Measurements from ENCODE around the gene SPRR5. TPM values are rescaled to one million over a fixed set of nuclear protein-coding genes. Genes with fewer than 3 reads are reported as not detected.
A peak's percentile ranks its signal among the peaks of the same experiment; 100 is the strongest.

Gene SPRR5
- total RNA-seq, 1 donor from 2014 or later = not detected

DNA sequence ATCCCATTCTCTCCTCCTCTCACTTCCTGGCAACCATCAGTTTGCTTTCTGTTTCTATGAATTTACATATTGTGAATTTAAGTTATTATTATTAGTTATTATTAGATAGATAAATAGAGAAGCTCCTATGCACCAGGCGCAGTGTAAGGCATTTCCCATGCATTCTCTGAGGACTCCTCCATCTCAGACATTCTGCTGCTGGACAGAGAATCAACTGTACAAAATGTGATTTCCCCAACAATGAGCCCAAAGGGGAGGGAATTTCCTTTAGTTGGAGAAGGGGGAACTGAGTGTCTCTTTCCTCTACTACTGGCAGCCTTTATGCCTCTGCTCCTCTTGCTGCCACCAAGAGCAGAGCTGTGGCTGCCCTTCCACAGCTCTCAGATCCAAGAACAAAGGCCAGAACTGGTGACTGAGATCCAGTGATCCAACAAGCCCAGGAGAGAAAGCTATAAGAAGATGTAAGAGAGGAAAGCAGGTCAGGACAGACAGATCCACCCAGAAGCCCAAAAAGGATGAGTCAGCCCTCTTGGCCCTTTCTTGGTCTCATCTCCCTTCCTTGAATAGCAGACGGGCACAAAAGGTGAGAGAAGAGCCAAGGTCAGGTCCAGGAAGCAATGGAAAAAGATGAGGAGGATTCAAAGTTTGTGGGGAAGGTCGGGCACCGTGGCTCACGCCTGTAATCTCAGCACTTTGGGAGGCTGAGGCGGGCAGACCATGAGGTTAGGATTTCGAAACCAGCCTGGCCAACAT is 42.1 kb upstream of the SPRR5 start:
- H3K27ac Mint-ChIP-seq (ENCODE audit: unreplicated experiment) = peak overlapping the region; percentile 98

GRCh38 chr1:152906023-152906565 is 40.9 kb upstream of the SPRR5 start:
- Histone ChIP-seq H2AFZ (ENCODE audit: low read depth, low read length) (no peak overlapping the region), H3K4me3 (ENCODE audit: insufficient read depth, low read depth, low read length) (no peak overlapping the region), H3K79me2 (ENCODE audit: insufficient read depth, low read length) (no peaks in the 10 kb centered on the region), H4K20me1 (ENCODE audit: insufficient read depth, low read length) (no peaks in the 10 kb centered on the region), H3K4me1 (ENCODE audit: insufficient read depth, low read length) (peaks cover 4% of the 10 kb centered on the region), H3K4me2 (ENCODE audit: low read length) (no peak overlapping the region), H3K27ac (ENCODE audit: low read depth, low read length) (no peak overlapping the region), H3K9ac (ENCODE audit: low read length) (no peak overlapping the region), H3K36me3 (ENCODE audit: insufficient read depth, low read length) (no peaks in the 10 kb centered on the region), H3K9me3 (ENCODE audit: insufficient read depth, low read depth, low read length) (no peaks in the 10 kb centered on the region), H3K27me3 (ENCODE audit: insufficient read depth, low read length) (no peaks in the 10 kb centered on the region)
- Mint-ChIP-seq H3K27me3 (ENCODE audit: low read depth, unreplicated experiment) (peaks cover 28% of the 10 kb centered on the region), H3K36me3 (ENCODE audit: low read depth, unreplicated experiment) (no peaks in the 10 kb centered on the region), H3K4me1 (ENCODE audit: low read depth, unreplicated experiment) (peaks cover 39% of the 10 kb centered on the region), H3K9me3 (ENCODE audit: unreplicated experiment) (peaks cover 8% of the 10 kb centered on the region), H3K4me3 (ENCODE audit: unreplicated experiment) (no peak overlapping the region), H3K27ac (ENCODE audit: unreplicated experiment) (peak overlapping the region; percentile 98)
- TF ChIP-seq, protein P1, sequence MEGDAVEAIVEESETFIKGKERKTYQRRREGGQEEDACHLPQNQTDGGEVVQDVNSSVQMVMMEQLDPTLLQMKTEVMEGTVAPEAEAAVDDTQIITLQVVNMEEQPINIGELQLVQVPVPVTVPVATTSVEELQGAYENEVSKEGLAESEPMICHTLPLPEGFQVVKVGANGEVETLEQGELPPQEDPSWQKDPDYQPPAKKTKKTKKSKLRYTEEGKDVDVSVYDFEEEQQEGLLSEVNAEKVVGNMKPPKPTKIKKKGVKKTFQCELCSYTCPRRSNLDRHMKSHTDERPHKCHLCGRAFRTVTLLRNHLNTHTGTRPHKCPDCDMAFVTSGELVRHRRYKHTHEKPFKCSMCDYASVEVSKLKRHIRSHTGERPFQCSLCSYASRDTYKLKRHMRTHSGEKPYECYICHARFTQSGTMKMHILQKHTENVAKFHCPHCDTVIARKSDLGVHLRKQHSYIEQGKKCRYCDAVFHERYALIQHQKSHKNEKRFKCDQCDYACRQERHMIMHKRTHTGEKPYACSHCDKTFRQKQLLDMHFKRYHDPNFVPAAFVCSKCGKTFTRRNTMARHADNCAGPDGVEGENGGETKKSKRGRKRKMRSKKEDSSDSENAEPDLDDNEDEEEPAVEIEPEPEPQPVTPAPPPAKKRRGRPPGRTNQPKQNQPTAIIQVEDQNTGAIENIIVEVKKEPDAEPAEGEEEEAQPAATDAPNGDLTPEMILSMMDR (IDR thresholded peaks at IDR 0.05; ENCODE audit: insufficient read depth, low read depth, low read length) = no peak
- no peak for TF ChIP-seq EZH2 (IDR thresholded peaks at IDR 0.05; ENCODE audit: insufficient read depth, low read length)
- FAIRE-seq (no peak), DNase-seq (ENCODE audit: low read depth) (peak; percentile 65)

More for the DNA sequence above, 42.1 kb upstream of the SPRR5 start:
- H3K4me2 ChIP-seq (ENCODE audit: low read length) = no peak overlapping the region
- no peak overlapping the region for H2AFZ ChIP-seq (ENCODE audit: low read depth, low read length)
- no peaks in the 10 kb centered on the region for H3K36me3 ChIP-seq (ENCODE audit: insufficient read depth, low read length)
- H3K9me3 Mint-ChIP-seq (ENCODE audit: unreplicated experiment) = peaks cover 6% of the 10 kb centered on the region
- no peak for DNase-seq (ENCODE audit: low read depth)
- H3K27ac ChIP-seq (ENCODE audit: low read depth, low read length) = no peak overlapping the region
- peaks cover 4% of the 10 kb centered on the region for H3K4me1 ChIP-seq (ENCODE audit: insufficient read depth, low read length)
- FAIRE-seq = no peak
- peaks cover 29% of the 10 kb centered on the region for H3K27me3 Mint-ChIP-seq (ENCODE audit: low read depth, unreplicated experiment)
- no peaks in the 10 kb centered on the region for H3K27me3 ChIP-seq (ENCODE audit: insufficient read depth, low read length)
- H3K4me3 ChIP-seq (ENCODE audit: insufficient read depth, low read depth, low read length) = no peak overlapping the region
- H3K9ac ChIP-seq (ENCODE audit: low read length) = no peak overlapping the region
- no peaks in the 10 kb centered on the region for H4K20me1 ChIP-seq (ENCODE audit: insufficient read depth, low read length)
- peaks cover 2% of the 10 kb centered on the region for H3K36me3 Mint-ChIP-seq (ENCODE audit: low read depth, unreplicated experiment)
- H3K4me1 Mint-ChIP-seq (ENCODE audit: low read depth, unreplicated experiment) = peaks cover 39% of the 10 kb centered on the region
- H3K79me2 ChIP-seq (ENCODE audit: insufficient read depth, low read length) = no peaks in the 10 kb centered on the region
- no peak overlapping the region for H3K4me3 Mint-ChIP-seq (ENCODE audit: unreplicated experiment)
- TF ChIP-seq, protein P1 (IDR thresholded peaks at IDR 0.05; ENCODE audit: insufficient read depth, low read depth, low read length) = no peak
- no peak for TF ChIP-seq EZH2 (IDR thresholded peaks at IDR 0.05; ENCODE audit: insufficient read depth, low read length)
- no peaks in the 10 kb centered on the region for H3K9me3 ChIP-seq (ENCODE audit: insufficient read depth, low read depth, low read length)
